Measurements from ENCODE around the gene SCN5A.

SCN5A gene

DNA sequence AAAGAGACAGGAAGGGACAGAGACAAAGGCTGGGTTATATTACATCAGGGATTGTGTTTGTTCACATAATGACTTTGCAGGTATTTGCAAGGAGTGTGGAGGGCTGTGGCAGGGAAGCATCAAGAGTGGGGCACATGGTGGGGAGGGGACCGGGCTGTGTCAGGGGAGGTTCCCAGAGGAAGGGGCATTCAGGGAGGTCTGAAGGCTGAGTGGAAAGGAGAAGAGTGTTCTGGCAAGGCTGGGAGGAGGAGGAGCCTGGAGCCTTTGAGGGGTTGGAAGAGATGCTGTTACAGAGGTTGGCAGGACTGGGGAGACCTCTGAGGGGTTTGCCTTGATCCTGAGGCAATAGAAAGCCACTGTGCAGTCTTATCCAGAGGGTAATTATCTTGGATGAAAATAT lies 103.9 kb downstream of the SCN5A start:
- no peak for TF ChIP-seq EZH2phosphoT487 (IDR thresholded peaks at IDR 0.05; ENCODE audit: low read depth)
- TF ChIP-seq, protein P1, sequence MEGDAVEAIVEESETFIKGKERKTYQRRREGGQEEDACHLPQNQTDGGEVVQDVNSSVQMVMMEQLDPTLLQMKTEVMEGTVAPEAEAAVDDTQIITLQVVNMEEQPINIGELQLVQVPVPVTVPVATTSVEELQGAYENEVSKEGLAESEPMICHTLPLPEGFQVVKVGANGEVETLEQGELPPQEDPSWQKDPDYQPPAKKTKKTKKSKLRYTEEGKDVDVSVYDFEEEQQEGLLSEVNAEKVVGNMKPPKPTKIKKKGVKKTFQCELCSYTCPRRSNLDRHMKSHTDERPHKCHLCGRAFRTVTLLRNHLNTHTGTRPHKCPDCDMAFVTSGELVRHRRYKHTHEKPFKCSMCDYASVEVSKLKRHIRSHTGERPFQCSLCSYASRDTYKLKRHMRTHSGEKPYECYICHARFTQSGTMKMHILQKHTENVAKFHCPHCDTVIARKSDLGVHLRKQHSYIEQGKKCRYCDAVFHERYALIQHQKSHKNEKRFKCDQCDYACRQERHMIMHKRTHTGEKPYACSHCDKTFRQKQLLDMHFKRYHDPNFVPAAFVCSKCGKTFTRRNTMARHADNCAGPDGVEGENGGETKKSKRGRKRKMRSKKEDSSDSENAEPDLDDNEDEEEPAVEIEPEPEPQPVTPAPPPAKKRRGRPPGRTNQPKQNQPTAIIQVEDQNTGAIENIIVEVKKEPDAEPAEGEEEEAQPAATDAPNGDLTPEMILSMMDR (IDR thresholded peaks at IDR 0.05; ENCODE audit: low read depth, low read length), result no peak
- Histone ChIP-seq H3K4me2 (ENCODE audit: low read length) (no peak overlapping the region), H2AFZ (ENCODE audit: low read depth, low read length) (no peak overlapping the region), H3K27me3 (ENCODE audit: low read depth, low read length) (peaks cover 3% of the 10 kb centered on the region; the same call in 1 of the 2 replicates), H3K4me1 (ENCODE audit: low read length) (no peaks in the 10 kb centered on the region), H3K36me3 (replicated peaks; ENCODE audit: low read depth, low read length) (no peaks in the 10 kb centered on the region), H3K79me2 (ENCODE audit: low read length) (no peaks in the 10 kb centered on the region), H4K20me1 (ENCODE audit: insufficient read depth, low read length) (no peaks in the 10 kb centered on the region), H3K4me3 (ENCODE audit: low read length) (no peak overlapping the region), H3K9me3 (ENCODE audit: insufficient read depth, low read length) (no peaks in the 10 kb centered on the region), H3K27ac (ENCODE audit: low read length) (no peak overlapping the region), H3K9ac (ENCODE audit: low read length) (no peak overlapping the region)

DNA sequence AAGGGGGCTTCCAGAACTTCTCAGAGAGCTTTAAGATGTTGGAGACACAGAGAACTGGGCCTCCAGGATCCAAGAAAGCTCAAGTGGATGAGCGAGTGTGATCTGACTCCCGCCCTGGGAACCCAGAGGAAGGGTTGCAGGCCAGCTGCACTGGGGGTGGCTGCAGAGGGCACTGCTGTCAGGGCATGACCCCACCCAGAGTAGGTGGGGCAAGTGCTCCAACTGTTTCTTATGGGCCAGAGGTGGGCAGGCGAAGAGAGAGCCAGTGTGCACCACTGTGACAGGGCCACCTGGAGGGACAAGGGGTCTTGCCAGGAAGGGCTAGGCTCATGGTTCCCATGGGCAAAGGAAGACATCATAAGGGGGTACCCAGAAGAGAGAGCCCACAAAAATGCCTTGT lies 104.6 kb downstream of the SCN5A start:
- no peak overlapping the region for H3K4me3 ChIP-seq (ENCODE audit: low read length)
- TF ChIP-seq EZH2phosphoT487 (IDR thresholded peaks at IDR 0.05; ENCODE audit: low read depth), result no peak
- TF ChIP-seq, protein P1 (IDR thresholded peaks at IDR 0.05; ENCODE audit: low read depth, low read length), result no peak

DNA sequence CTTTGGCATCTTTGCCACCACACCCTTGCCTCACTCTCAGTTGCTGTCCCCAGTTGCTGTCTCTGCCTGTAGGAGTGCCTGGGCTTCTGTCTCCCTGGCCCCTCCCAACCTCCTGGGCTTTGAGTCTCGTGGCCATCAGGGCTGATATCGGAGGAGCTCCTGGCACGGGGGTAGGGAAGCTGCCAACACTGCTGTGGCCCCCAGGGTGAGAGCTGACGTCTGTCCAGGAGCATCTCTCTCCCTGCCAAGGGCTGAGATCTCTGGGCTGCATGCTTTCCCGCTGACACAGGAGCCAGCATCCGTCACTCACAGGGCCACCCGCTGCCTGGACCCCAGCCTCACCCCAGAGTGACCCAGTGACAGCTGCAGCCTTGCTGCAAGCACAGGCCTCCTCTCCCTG lies 105.9 kb downstream of the SCN5A start:
- TF ChIP-seq, protein P1 (IDR thresholded peaks at IDR 0.05; ENCODE audit: low read depth, low read length), result no peak
- no peak for TF ChIP-seq EZH2phosphoT487 (IDR thresholded peaks at IDR 0.05; ENCODE audit: low read depth)
- H3K27ac ChIP-seq (ENCODE audit: low read length), result no peak overlapping the region
- H3K4me2 ChIP-seq (ENCODE audit: low read length), result no peak overlapping the region
- peaks cover 3% of the 10 kb centered on the region; the same call in 1 of the 2 replicates for H3K27me3 ChIP-seq (ENCODE audit: low read depth, low read length)
- H3K79me2 ChIP-seq (ENCODE audit: low read length), result no peaks in the 10 kb centered on the region
- no peak overlapping the region for H2AFZ ChIP-seq (ENCODE audit: low read depth, low read length)
- H3K9me3 ChIP-seq (ENCODE audit: insufficient read depth, low read length), result no peaks in the 10 kb centered on the region
- no peak overlapping the region for H3K4me3 ChIP-seq (ENCODE audit: low read length)
- H3K9ac ChIP-seq (ENCODE audit: low read length), result no peak overlapping the region
- no peaks in the 10 kb centered on the region for H3K4me1 ChIP-seq (ENCODE audit: low read length)
- H4K20me1 ChIP-seq (ENCODE audit: insufficient read depth, low read length), result no peaks in the 10 kb centered on the region
- no peaks in the 10 kb centered on the region for H3K36me3 ChIP-seq (replicated peaks; ENCODE audit: low read depth, low read length)

More for the DNA sequence above, 104.6 kb downstream of the SCN5A start:
- no peaks in the 10 kb centered on the region for H4K20me1 ChIP-seq (ENCODE audit: insufficient read depth, low read length)
- no peaks in the 10 kb centered on the region for H3K9me3 ChIP-seq (ENCODE audit: insufficient read depth, low read length)
- H3K27ac ChIP-seq (ENCODE audit: low read length), result no peak overlapping the region
- H3K4me2 ChIP-seq (ENCODE audit: low read length), result no peak overlapping the region
- no peaks in the 10 kb centered on the region for H3K36me3 ChIP-seq (replicated peaks; ENCODE audit: low read depth, low read length)
- H3K9ac ChIP-seq (ENCODE audit: low read length), result no peak overlapping the region
- H3K79me2 ChIP-seq (ENCODE audit: low read length), result no peaks in the 10 kb centered on the region
- no peaks in the 10 kb centered on the region for H3K4me1 ChIP-seq (ENCODE audit: low read length)
- no peak overlapping the region for H2AFZ ChIP-seq (ENCODE audit: low read depth, low read length)
- H3K27me3 ChIP-seq (ENCODE audit: low read depth, low read length), result peaks cover 3% of the 10 kb centered on the region; the same call in 1 of the 2 replicates

DNA sequence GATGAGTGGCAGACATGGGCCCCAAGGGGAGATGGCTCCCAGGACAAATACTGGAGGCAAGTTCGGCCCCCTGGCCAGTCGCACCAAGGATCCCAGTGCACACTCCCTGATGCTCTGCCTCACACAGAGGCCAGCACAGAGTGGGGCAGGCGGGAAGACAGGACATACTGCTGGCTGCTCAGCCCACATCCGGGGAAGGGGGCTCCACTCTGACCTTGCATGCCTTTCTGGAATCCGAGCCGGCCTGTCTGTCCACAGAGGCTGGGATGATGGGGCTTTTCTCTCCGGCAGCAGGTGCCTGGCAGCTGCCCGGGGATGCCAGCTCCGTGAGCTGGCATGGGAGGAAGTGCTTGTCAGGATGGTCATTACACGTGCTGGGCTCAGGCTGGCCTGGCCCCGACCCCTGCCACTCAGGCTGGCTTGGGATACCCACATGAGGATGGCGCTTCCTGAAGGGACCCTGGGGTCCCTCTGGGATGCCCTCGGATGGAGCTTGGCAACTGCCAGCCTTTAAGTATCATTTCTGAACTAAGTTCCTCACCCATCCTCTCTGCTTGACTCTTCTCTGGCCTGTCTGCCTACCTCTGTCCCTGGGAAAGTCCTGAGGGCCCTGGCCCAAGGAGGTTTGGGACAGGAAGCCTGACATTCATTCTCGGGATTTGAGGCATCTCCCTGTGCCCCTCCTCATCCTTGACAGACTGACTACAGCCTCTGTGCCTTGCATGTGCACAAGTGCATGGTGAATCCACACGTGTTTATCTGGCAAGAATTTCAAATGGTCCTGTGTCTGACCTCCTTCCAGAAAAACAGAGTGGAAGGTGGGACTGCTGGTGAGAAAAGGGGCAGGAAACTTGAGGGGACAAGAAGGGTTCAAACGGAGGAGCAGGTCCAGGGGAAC lies 106.8 kb downstream of the SCN5A start:
- no peaks in the 10 kb centered on the region for H3K9me3 ChIP-seq (ENCODE audit: insufficient read depth, low read length)
- no peak overlapping the region for H3K9ac ChIP-seq (ENCODE audit: low read length)
- no peak overlapping the region for H3K4me3 ChIP-seq (ENCODE audit: low read length)
- H3K4me2 ChIP-seq (ENCODE audit: low read length), result no peak overlapping the region
- no peaks in the 10 kb centered on the region for H4K20me1 ChIP-seq (ENCODE audit: insufficient read depth, low read length)
- H3K27me3 ChIP-seq (ENCODE audit: low read depth, low read length), result no peaks in the 10 kb centered on the region
- H3K4me1 ChIP-seq (ENCODE audit: low read length), result no peaks in the 10 kb centered on the region
- H3K27ac ChIP-seq (ENCODE audit: low read length), result no peak overlapping the region
- no peak overlapping the region for H2AFZ ChIP-seq (ENCODE audit: low read depth, low read length)
- H3K79me2 ChIP-seq (ENCODE audit: low read length), result no peaks in the 10 kb centered on the region
- no peaks in the 10 kb centered on the region for H3K36me3 ChIP-seq (replicated peaks; ENCODE audit: low read depth, low read length)
- TF ChIP-seq, protein P1 (IDR thresholded peaks at IDR 0.05; ENCODE audit: low read depth, low read length), result no peak
- no peak for TF ChIP-seq EZH2phosphoT487 (IDR thresholded peaks at IDR 0.05; ENCODE audit: low read depth)

All from OCI-LY3 (cell line).